ENCODE data around the gene PI16.
"Not testable (repeated sequence)": the region's sequence is repeated elsewhere in the genome, so short reads cannot be mapped to it uniquely, and the experiment has no call there.

PI16 gene

DNA sequence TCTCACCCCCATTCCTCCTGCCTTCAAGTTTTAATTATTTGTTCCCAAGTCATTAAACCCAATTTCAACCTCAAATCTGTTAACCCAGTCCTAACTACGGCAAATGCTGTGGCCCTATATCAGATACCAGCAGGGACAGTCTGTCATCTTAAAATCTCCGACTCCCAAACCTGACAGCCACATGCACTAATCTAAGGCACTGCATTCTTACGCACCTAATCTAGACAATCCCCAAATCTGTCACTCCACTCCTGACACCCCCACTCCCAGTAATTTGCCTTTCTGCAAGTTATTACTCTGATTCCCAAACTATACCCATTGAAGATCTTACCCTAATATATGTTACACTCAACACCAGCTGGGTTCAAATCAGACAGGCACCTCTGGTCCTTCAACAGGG is 29.0 kb downstream of the PI16 start:
- no peak overlapping the region for H3K4me3 ChIP-seq (ENCODE audit: control insufficient read depth, low read depth, low read length)
- TF ChIP-seq, protein P1, sequence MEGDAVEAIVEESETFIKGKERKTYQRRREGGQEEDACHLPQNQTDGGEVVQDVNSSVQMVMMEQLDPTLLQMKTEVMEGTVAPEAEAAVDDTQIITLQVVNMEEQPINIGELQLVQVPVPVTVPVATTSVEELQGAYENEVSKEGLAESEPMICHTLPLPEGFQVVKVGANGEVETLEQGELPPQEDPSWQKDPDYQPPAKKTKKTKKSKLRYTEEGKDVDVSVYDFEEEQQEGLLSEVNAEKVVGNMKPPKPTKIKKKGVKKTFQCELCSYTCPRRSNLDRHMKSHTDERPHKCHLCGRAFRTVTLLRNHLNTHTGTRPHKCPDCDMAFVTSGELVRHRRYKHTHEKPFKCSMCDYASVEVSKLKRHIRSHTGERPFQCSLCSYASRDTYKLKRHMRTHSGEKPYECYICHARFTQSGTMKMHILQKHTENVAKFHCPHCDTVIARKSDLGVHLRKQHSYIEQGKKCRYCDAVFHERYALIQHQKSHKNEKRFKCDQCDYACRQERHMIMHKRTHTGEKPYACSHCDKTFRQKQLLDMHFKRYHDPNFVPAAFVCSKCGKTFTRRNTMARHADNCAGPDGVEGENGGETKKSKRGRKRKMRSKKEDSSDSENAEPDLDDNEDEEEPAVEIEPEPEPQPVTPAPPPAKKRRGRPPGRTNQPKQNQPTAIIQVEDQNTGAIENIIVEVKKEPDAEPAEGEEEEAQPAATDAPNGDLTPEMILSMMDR (conservative IDR thresholded peaks at IDR 0.05; ENCODE audit: control insufficient read depth, insufficient read depth, low read depth, low read length), result no peak
- DNase-seq (ENCODE audit: low read depth), result no peak

DNA sequence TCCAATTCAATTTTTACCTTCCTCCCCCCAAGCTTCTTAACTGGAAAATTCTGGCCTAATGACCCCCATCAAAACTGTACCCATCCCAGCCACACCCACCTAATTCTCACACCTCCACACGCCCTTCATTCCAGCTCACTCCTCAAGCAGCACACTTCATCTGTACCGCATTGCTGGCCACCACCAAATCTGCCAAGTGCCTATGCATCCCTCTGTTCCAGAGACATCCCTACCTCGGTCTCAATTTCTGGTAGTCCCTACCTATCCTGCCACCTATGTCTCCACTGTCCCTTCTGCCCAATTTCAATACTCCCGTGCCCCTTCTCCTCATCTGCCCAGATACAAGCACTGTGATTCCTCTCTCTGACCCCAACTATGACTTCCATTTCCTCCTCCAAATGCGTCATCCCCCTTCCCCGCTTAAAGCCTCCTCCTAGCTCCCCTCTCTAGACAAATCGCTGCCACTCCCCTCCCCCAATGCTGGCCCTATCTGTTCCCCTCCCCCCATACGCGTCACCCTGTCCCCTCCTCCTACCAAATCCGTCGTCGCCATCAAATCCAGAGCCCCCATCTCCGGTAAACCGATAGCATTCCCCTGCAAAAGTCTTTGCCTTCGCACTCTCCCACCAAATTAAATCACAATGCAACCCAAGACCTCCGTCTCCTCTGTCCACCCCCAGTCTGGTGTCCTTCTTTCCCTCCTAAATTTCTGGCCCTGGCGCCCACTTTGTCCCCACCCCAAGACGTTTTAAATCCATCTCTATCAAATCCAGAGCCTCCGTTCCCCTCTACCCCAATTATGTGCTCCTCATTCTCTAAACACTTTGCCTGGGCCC is 30.3 kb downstream of the PI16 start:
- peak overlapping the region; percentile 97 for H3K4me3 ChIP-seq (ENCODE audit: control insufficient read depth, low read depth, low read length)
- TF ChIP-seq, protein P1 (conservative IDR thresholded peaks at IDR 0.05; ENCODE audit: control insufficient read depth, insufficient read depth, low read depth, low read length), result no peak
- DNase-seq (ENCODE audit: low read depth), result peak; percentile 78

DNA sequence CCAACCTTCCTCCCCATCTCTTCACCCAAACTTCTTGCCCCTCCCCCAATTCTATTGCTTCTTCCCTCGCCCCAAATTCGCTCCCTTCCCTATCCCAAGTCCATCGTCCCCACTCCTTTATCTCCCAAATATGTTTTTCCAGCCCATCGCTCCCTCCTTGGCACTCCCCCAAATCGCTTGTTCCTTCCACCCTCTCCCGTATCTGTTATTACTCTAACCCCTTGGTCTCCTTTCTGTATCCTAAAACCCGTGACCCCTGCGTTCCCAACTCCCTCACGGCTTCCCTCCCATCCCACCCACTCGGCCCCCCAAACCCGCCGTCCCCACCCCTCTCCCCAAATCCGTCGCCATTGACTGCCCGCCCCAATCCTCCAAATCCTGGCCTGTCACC is 30.9 kb downstream of the PI16 start:
- DNase-seq (ENCODE audit: low read depth), result no peak
- peak overlapping the region; percentile 97 for H3K4me3 ChIP-seq (ENCODE audit: control insufficient read depth, low read depth, low read length)
- TF ChIP-seq, protein P1 (conservative IDR thresholded peaks at IDR 0.05; ENCODE audit: control insufficient read depth, insufficient read depth, low read depth, low read length), result no peak

DNA sequence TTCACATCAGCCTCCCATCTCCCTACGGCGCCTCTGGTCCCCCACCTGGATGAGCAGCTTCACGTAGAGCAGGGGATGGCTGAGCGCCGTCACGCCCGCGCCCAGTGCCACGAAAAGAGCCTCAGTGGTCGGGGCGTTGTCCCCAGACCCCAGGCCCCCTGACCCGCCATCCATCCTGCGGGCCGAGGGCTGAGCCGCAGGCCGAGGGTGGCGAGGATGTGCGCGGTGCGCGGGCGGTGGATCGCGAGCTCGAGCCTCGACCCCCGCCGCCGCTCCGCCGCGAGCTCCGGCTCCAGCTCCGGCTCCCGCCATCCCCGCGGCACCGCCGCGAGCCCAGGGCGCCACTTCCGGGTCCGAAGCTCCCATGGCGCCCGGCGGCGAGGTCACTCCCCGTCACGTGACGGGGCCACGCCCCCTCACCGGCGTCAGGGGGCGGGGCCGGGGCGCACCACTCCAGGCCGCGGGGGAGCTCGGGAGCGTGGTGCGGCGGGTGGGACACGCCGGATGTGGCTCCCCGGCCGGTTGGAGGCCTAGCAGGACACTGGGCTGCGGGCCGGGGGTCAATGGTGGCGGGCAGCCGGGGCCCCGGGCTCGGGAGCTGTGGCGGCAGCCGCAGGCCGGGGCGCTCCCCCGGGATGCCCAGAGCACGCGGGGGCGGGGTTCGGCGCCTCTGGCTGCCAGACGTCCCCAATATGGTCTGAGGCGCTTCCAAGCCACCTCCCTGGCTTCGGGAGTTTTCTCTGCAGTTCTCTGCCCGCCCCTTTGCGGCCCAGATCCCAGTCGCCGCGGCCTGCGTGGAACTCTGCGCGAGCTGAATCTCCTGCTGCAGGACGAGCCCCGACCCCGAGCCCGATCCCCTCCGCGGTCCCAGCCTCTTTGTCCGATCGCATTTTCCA is 31.5 kb downstream of the PI16 start, which contains the start of gene MTCH1:
MTCH1 (minus strand) TSS at position 389 of the 896 bp plus-strand sequence; CDS start at position 366, 23 bp downstream.
- peak within 1 kb of the TSS; percentile 97 for H3K4me3 ChIP-seq (ENCODE audit: control insufficient read depth, low read depth, low read length)
- TF ChIP-seq, protein P1 (conservative IDR thresholded peaks at IDR 0.05; ENCODE audit: control insufficient read depth, insufficient read depth, low read depth, low read length), result no peak
- DNase-seq (ENCODE audit: low read depth), result peak; percentile 82

DNA sequence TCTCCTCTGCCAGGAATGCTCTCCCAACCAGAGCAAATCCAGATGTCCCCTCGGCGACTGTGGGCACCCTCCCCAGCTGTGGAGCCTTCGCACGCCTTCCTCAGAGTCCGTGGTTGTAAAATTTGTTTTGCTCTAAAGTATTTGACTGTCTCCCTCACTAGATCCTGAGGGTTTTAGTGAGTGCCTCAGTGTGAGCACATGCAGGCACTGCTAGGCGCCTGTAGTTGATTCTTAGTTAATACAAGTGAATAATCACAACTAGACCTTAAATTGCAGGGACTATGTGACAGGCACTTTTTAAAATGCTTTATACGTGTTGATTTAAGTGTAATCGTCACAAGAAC is 32.1 kb downstream of the PI16 start:
- H3K4me3 ChIP-seq (ENCODE audit: control insufficient read depth, low read depth, low read length), result peak overlapping the region; percentile 48
- TF ChIP-seq, protein P1 (conservative IDR thresholded peaks at IDR 0.05; ENCODE audit: control insufficient read depth, insufficient read depth, low read depth, low read length), result no peak
- no peak for DNase-seq (ENCODE audit: low read depth)

DNA sequence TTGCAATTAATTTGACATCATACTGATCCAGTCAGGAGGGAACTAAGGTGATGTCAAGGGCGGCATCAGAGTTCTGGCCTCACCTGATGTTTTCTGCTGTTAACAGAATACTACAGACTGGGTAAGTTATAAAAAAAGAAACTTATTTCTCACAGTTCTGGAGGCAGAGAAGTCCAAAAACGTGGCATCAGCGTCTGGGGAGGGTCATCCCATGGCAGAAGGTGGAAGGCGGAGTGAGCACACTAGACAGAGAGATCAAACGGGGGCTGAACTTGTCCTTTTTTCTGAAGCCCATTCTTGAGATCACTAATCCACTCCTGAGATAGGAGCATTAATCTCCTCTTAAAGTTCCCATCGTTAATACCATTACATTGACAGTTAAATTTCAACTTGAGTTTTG is 34.7 kb downstream of the PI16 start:
- H3K4me3 ChIP-seq (ENCODE audit: control insufficient read depth, low read depth, low read length), result no peak overlapping the region
- TF ChIP-seq, protein P1 (conservative IDR thresholded peaks at IDR 0.05; ENCODE audit: control insufficient read depth, insufficient read depth, low read depth, low read length), result no peak

DNA sequence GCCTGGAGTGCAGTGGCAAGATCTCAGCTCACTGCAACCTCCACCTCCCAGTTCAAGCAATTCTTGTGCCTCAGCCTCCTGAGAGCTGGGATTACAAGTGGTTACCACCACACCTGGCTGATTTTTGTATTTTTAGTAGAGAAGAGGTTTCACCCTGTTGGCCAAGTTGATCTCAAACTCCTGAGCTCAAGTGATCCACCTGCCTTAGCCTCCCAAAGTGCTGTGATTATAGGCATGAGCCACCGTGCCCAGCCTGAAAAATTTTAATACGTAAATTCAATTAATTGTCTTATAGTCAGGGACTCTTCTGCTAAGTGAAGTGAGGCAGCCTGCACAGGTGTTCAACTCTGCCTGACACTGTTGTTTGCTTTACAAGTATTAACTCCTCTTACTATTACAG is 35.9 kb downstream of the PI16 start:
- not testable (repeated sequence) for H3K4me3 ChIP-seq (ENCODE audit: control insufficient read depth, low read depth, low read length); DNase-seq (ENCODE audit: low read depth)

More for the DNA sequence above, 34.7 kb downstream of the PI16 start:
- DNase-seq (ENCODE audit: low read depth), result no peak

Data from fibroblast of mammary gland (primary cell).